Gastrocnemius medialis (tissue), 4 donors: ENCODE results near the gene SORCS1.

Experiments used
- POLR2A ChIP-seq, 2 donors: fragments of 450-650 bp; IDR thresholded peaks; one replicate each; pipeline ENCODE4 v1.6.1; 2017; ENCODE audit warnings: antibody characterized with exemption in 2 of 2, mild to moderate bottlenecking in 2 of 2, moderate library complexity in 2 of 2
- TF ChIP-seq, protein P1 (sequence below), 5 experiments: fragments of 450-650 bp in 3 of 5; fragments of 200-600 bp in 2 of 5; sonication (generic) in 2 of 5; IDR thresholded peaks in 4 of 5; conservative IDR thresholded peaks in 1 of 5; 1 replicate in 4 of 5; 2 replicates in 1 of 5; pipeline ENCODE4 v1.5.1; 2016 to 2019; ENCODE audit warnings: antibody characterized with exemption in 5 of 5, mild to moderate bottlenecking in 3 of 5, moderate library complexity in 3 of 5

DNA sequence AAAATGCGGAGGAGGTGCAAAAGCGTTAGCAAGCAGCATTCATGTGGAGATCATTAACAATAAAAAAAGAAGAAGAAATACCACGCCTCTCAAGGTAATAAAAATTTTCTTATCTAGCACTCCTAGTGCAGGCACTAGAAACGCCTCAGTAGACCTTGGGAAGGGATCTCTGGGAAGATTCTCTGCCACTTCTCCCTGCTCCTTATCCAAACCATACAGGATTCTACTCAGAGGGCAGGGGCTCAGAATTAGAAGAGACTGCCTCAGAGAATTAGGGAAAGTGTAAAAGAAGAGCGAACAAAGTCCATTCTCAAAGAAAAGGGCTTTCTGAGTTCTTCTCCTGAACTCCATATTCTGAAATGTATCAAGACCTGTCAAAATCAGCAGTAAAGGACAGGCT lies 413.4 kb downstream of the SORCS1 start:
- TF ChIP-seq, protein P1, sequence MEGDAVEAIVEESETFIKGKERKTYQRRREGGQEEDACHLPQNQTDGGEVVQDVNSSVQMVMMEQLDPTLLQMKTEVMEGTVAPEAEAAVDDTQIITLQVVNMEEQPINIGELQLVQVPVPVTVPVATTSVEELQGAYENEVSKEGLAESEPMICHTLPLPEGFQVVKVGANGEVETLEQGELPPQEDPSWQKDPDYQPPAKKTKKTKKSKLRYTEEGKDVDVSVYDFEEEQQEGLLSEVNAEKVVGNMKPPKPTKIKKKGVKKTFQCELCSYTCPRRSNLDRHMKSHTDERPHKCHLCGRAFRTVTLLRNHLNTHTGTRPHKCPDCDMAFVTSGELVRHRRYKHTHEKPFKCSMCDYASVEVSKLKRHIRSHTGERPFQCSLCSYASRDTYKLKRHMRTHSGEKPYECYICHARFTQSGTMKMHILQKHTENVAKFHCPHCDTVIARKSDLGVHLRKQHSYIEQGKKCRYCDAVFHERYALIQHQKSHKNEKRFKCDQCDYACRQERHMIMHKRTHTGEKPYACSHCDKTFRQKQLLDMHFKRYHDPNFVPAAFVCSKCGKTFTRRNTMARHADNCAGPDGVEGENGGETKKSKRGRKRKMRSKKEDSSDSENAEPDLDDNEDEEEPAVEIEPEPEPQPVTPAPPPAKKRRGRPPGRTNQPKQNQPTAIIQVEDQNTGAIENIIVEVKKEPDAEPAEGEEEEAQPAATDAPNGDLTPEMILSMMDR (IDR thresholded peaks at IDR 0.05 in 4 of 5, conservative IDR thresholded peaks at IDR 0.05 in 1 of 5), result no peak
- no peak for TF ChIP-seq POLR2A (IDR thresholded peaks at IDR 0.05)
